ENCODE measurements around the gene STEAP2. TPM values are rescaled to one million over a fixed set of nuclear protein-coding genes. Genes with fewer than 3 reads are reported as not detected.

The STEAP2 gene
- total RNA-seq, result 10 to 100 TPM in 1 of 4 donors, 1 to 10 TPM in 3; 3.1 to 15.4 (median 7.0) TPM

DNA sequence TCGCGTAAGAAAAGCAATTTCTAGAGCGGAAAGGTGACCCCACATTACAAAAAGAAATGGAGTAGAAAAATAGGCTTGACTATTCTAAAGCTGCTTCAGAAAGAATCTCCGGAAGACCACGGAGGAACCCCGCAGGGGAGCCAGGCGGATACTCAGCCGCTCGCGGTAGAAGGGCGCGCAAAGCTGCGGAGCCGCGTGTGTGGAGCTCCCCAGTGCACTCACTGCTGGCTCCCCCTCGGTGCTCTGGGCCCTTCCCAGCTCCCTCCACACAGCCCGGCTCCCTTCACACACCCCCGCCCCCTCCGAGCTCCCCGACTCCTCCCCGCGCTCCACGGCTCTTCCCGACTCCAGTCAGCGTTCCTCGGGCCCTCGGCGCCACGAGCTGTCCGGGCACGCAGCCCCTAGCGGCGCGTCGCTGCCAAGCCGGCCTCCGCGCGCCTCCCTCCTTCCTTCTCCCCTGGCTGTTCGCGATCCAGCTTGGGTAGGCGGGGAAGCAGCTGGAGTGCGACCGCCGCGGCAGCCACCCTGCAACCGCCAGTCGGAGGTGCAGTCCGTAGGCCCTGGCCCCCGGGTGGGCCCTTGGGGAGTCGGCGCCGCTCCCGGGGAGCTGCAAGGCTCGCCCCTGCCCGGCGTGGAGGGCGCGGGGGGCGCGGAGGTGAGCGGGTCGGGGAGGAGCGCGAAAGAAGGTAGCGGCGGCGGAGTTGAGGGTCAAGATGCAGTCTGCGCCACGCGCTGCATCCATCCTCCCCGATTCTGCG lies at the start of gene STEAP2:
Gene STEAP2, plus strand, starts transcription at position 350 of the 758 bp plus-strand sequence. CDS start 13,343 bp downstream, outside the sequence.
- 0% methylated on average over 21 of the region's 73 CpGs for WGBS, 2 donors
- Histone ChIP-seq H3K4me1 (peaks cover 5 to 37% (median 7%) of the 10 kb centered on the region in 3 donors), H3K27ac (peak within 1 kb of the TSS; percentile 81 to 93 (median 84)), H3K27me3 (peaks cover 0 to 17% (median 0%) of the 10 kb centered on the region in 4 donors), H3K36me3 (no peaks in the 10 kb centered on the region), H3K9me3 (no peaks in the 10 kb centered on the region), H3K4me3 (peak within 1 kb of the TSS; percentile 54 to 81 (median 72))
- intact Hi-C loops (cut with DNase I), result no loop called here
- peak; percentile 20 for DNase-seq
- TF ChIP-seq, protein P1, sequence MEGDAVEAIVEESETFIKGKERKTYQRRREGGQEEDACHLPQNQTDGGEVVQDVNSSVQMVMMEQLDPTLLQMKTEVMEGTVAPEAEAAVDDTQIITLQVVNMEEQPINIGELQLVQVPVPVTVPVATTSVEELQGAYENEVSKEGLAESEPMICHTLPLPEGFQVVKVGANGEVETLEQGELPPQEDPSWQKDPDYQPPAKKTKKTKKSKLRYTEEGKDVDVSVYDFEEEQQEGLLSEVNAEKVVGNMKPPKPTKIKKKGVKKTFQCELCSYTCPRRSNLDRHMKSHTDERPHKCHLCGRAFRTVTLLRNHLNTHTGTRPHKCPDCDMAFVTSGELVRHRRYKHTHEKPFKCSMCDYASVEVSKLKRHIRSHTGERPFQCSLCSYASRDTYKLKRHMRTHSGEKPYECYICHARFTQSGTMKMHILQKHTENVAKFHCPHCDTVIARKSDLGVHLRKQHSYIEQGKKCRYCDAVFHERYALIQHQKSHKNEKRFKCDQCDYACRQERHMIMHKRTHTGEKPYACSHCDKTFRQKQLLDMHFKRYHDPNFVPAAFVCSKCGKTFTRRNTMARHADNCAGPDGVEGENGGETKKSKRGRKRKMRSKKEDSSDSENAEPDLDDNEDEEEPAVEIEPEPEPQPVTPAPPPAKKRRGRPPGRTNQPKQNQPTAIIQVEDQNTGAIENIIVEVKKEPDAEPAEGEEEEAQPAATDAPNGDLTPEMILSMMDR (IDR thresholded peaks at IDR 0.05), result peak in 5 of 6 experiments; percentile 55 to 77 (median 64)
- peak in 2 of 4 donors; percentile 69 to 72 for TF ChIP-seq POLR2A (IDR thresholded peaks at IDR 0.05)

DNA sequence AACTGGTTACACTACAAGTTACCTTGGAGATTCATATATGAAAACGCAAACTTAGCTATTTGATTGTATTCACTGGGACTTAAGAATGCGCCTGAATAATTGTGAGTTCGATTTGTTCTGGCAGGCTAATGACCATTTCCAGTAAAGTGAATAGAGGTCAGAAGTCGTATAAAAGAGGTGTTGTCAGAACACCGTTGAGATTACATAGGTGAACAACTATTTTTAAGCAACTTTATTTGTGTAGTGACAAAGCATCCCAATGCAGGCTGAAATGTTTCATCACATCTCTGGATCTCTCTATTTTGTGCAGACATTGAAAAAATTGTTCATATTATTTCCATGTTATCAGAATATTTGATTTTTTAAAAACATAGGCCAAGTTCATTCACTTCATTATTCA lies 48.0 kb upstream of the STEAP2 start:
- no peaks in the 10 kb centered on the region for H3K27me3 ChIP-seq
- peaks cover 0 to under 1% (median 0%) of the 10 kb centered on the region in 3 donors for H3K4me1 ChIP-seq
- no peak for DNase-seq
- no peak overlapping the region for H3K4me3 ChIP-seq
- no peak overlapping the region for H3K27ac ChIP-seq
- TF ChIP-seq, protein P1 (IDR thresholded peaks at IDR 0.05), result no peak
- TF ChIP-seq POLR2A (IDR thresholded peaks at IDR 0.05), result no peak
- no peaks in the 10 kb centered on the region for H3K9me3 ChIP-seq
- intact Hi-C loops (cut with DNase I), result no loop called here
- 81 to 88% methylated on average over 5 of the region's 5 CpGs for WGBS, 2 donors
- peaks cover 0 to 43% (median 0%) of the 10 kb centered on the region in 3 donors for H3K36me3 ChIP-seq

DNA sequence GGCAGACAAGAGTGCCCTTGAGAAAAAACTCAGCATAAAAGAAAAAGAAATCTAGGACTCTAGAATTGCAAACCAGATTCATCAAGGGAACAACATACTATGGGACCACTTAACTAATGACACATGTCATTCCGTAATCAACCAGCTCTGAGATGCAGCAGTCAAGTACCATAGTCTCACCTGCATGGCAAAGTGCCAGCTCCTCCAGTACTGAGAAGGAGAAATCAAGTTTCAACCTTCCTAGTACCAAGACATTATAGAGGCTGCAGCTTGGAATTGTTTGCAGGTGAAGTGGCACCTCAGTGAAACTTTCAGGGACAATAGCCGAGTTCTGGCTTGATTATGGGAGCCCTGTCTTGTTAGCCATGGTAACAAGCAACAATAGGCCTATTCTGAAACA lies 45.8 kb upstream of the STEAP2 start:
- intact Hi-C loops (cut with DNase I), result no loop called here
- Histone ChIP-seq H3K36me3 (peaks cover 0 to 42% (median 0%) of the 10 kb centered on the region in 3 donors), H3K27ac (no peak overlapping the region), H3K4me1 (no peaks in the 10 kb centered on the region), H3K9me3 (no peaks in the 10 kb centered on the region), H3K27me3 (no peaks in the 10 kb centered on the region), H3K4me3 (no peak overlapping the region)
- no peak for DNase-seq
- TF ChIP-seq, protein P1 (IDR thresholded peaks at IDR 0.05), result no peak
- no peak for TF ChIP-seq POLR2A (IDR thresholded peaks at IDR 0.05)
- WGBS, 2 donors, result 67 to 92% methylated on average over 2 of the region's 2 CpGs

DNA sequence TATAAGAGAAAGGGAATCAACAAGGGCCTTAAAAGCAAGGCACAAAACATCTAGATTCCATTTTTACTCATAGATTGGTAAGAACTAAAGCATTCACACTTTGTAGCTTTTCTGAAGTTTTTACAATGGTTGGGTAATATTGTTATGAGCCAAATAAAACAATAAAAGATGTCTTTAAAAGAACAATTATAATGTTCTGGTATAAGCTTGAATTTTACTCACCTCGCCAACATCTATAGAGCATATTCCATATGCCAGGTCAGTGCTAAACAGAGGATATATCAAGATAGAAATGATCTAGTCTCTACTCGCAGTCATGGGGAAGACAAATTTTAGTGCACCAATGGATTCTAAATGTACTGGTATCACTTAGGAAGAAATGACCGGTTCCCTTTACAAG lies 45.4 kb upstream of the STEAP2 start:
- Histone ChIP-seq H3K4me1 (no peaks in the 10 kb centered on the region), H3K36me3 (peaks cover 0 to 38% (median 0%) of the 10 kb centered on the region in 3 donors), H3K9me3 (no peaks in the 10 kb centered on the region), H3K4me3 (no peak overlapping the region), H3K27ac (no peak overlapping the region), H3K27me3 (no peaks in the 10 kb centered on the region)
- 66 to 85% methylated on average over 3 of the region's 3 CpGs for WGBS, 2 donors
- intact Hi-C loops (cut with DNase I), result no loop called here
- TF ChIP-seq, protein P1 (IDR thresholded peaks at IDR 0.05), result no peak
- no peak for TF ChIP-seq POLR2A (IDR thresholded peaks at IDR 0.05)
- DNase-seq, result no peak

DNA sequence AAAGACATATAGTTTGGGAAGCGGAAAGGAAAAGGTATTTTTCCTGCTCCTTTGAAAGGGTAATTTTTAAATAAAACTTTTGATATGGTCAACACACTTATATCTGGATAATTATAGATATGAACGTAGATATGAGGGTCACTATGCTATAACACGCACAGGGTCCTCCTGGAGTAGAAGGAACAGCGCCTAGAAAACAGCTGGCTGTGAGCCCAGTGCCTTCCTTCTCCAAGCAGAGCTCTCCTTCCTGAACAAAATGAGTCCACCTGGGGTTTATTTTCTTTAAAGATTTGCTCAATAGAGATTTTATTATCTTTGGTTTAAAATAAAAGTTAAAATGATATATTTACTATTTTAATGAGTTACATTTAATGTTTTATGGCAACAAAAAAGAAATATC lies 44.2 kb upstream of the STEAP2 start:
- Histone ChIP-seq H3K27ac (no peak overlapping the region), H3K9me3 (no peaks in the 10 kb centered on the region), H3K36me3 (peaks cover 0 to 27% (median 0%) of the 10 kb centered on the region in 3 donors), H3K27me3 (no peaks in the 10 kb centered on the region), H3K4me3 (no peak overlapping the region), H3K4me1 (no peaks in the 10 kb centered on the region)
- 80 to 81% methylated on average over 4 of the region's 4 CpGs for WGBS, 2 donors
- intact Hi-C loops (cut with DNase I), result no loop called here
- no peak for DNase-seq
- TF ChIP-seq, protein P1 (IDR thresholded peaks at IDR 0.05), result no peak
- TF ChIP-seq POLR2A (IDR thresholded peaks at IDR 0.05), result no peak

All from esophagus squamous epithelium (tissue), 5 donors.